Measurements from ENCODE around the gene PEX26. TPM values are rescaled to one million over a fixed set of nuclear protein-coding genes. Genes with fewer than 3 reads are reported as not detected.

The PEX26 gene
- total and polyA plus RNA-seq, 9 of the 15 experiments (the other 6 are each of a cell fraction or from before 2014, with no cell fraction given), result 0.35 to 39.6 (median 17.4) TPM

DNA sequence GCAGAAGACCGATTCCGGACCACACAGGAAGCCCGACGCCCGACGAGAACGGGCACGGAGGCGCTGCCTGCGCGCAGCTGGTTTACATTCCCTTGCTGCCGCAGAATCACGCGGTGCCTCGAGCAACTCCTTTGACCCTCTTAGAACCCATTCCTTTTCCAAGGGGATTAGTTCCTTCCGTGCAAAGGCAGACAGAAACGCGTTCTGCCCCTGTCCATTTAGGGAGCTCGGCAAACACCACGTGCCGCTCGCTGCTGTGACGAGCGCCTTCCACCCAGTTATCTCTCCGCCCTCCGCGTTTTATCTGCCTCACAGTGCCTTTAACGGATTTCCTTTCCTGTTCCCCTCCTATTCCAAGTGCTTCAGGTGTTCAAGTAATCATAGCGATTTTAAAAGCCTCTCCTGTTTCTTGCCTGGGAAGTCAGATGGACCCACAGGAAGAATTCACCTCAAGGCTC lies 29.3 kb upstream of the PEX26 start (continued):
- TF ChIP-seq, protein P1, sequence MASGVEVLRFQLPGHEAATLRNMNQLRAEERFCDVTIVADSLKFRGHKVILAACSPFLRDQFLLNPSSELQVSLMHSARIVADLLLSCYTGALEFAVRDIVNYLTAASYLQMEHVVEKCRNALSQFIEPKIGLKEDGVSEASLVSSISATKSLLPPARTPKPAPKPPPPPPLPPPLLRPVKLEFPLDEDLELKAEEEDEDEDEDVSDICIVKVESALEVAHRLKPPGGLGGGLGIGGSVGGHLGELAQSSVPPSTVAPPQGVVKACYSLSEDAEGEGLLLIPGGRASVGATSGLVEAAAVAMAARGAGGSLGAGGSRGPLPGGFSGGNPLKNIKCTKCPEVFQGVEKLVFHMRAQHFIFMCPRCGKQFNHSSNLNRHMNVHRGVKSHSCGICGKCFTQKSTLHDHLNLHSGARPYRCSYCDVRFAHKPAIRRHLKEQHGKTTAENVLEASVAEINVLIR (CRISPR knock-in tag; IDR thresholded peaks at IDR 0.05), result peak; percentile 33; the same call in 1 of the 2 replicates
- TF ChIP-seq HDAC1 (IDR thresholded peaks at IDR 0.05) (peak in 1 of 2 experiments; percentile 20; a peak in 1 of 4 replicates), SRF (CRISPR knock-in tag; IDR thresholded peaks at IDR 0.05) (peak in 1 of 2 experiments; percentile 21; a peak in 1 of 4 replicates), CHD2 (IDR thresholded peaks at IDR 0.05; ENCODE audit: low read depth, low read length) (no peak), NBN (IDR thresholded peaks at IDR 0.05; ENCODE audit: low read depth) (no peak), JUN (IDR thresholded peaks at IDR 0.05; ENCODE audit: borderline replicate concordance, low read depth, low read length) (no peak), JUN (CRISPR knock-in tag; IDR thresholded peaks at IDR 0.05; ENCODE audit: borderline replicate concordance) (no peak), ZNF140 (CRISPR knock-in tag; IDR thresholded peaks at IDR 0.05) (no peak), RAD51 (IDR thresholded peaks at IDR 0.05; ENCODE audit: borderline replicate concordance, low read depth) (peak; percentile 77)
- TF ChIP-seq, protein P2, sequence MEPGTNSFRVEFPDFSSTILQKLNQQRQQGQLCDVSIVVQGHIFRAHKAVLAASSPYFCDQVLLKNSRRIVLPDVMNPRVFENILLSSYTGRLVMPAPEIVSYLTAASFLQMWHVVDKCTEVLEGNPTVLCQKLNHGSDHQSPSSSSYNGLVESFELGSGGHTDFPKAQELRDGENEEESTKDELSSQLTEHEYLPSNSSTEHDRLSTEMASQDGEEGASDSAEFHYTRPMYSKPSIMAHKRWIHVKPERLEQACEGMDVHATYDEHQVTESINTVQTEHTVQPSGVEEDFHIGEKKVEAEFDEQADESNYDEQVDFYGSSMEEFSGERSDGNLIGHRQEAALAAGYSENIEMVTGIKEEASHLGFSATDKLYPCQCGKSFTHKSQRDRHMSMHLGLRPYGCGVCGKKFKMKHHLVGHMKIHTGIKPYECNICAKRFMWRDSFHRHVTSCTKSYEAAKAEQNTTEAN (CRISPR knock-in tag; IDR thresholded peaks at IDR 0.05), result no peak
- TF ChIP-seq, protein P3, sequence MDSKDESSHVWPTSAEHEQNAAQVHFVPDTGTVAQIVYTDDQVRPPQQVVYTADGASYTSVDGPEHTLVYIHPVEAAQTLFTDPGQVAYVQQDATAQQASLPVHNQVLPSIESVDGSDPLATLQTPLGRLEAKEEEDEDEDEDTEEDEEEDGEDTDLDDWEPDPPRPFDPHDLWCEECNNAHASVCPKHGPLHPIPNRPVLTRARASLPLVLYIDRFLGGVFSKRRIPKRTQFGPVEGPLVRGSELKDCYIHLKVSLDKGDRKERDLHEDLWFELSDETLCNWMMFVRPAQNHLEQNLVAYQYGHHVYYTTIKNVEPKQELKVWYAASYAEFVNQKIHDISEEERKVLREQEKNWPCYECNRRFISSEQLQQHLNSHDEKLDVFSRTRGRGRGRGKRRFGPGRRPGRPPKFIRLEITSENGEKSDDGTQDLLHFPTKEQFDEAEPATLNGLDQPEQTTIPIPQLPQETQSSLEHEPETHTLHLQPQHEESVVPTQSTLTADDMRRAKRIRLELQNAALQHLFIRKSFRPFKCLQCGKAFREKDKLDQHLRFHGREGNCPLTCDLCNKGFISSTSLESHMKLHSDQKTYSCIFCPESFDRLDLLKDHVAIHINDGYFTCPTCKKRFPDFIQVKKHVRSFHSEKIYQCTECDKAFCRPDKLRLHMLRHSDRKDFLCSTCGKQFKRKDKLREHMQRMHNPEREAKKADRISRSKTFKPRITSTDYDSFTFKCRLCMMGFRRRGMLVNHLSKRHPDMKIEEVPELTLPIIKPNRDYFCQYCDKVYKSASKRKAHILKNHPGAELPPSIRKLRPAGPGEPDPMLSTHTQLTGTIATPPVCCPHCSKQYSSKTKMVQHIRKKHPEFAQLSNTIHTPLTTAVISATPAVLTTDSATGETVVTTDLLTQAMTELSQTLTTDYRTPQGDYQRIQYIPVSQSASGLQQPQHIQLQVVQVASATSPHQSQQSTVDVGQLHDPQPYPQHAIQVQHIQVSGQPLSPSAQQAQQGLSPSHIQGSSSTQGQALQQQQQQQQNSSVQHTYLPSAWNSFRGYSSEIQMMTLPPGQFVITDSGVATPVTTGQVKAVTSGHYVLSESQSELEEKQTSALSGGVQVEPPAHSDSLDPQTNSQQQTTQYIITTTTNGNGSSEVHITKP (IDR thresholded peaks at IDR 0.05; ENCODE audit: partially characterized antibody), result no peak
- TF ChIP-seq, protein P4, sequence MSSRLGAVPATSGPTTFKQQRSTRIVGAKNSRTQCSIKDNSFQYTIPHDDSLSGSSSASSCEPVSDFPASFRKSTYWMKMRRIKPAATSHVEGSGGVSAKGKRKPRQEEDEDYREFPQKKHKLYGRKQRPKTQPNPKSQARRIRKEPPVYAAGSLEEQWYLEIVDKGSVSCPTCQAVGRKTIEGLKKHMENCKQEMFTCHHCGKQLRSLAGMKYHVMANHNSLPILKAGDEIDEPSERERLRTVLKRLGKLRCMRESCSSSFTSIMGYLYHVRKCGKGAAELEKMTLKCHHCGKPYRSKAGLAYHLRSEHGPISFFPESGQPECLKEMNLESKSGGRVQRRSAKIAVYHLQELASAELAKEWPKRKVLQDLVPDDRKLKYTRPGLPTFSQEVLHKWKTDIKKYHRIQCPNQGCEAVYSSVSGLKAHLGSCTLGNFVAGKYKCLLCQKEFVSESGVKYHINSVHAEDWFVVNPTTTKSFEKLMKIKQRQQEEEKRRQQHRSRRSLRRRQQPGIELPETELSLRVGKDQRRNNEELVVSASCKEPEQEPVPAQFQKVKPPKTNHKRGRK (tag; IDR thresholded peaks at IDR 0.05), result no peak
